Left ventricle myocardium superior (tissue), 1 donor: ENCODE results near the gene CAMK2G. TPM values are rescaled to one million over a fixed set of nuclear protein-coding genes. Genes with fewer than 3 reads are reported as not detected.
A peak's percentile ranks its signal among the peaks of the same experiment; 100 is the strongest.
"Not testable (repeated sequence)": the region's sequence is repeated elsewhere in the genome, so short reads cannot be mapped to it uniquely, and the experiment has no call there.

Experiments
- ATAC-seq: fragments of 200-7000 bp; cut with Tn5 transposase; one replicate; pipeline ENCODE4 v1.9.1; 2020; ENCODE audit warnings: mild to moderate bottlenecking, moderate library complexity
- DNase-seq: peaks from one replicate; pipeline ENCODE4 v3.0.0-alpha.2; 2020
- intact Hi-C: fragments of 100-400 bp; cut with micrococcal nuclease; formaldehyde crosslinking; loops from one replicate; pipeline ENCODE4 v1.11.0; 2022
- total RNA-seq: library from RNA; stranded (reverse); fragmentation: NEBNext Ultra II Directional; extraction: Animal tissue kit (Norgen Biotek cat#: 25700); gene quantifications from one replicate; pipeline ENCODE4 v1.2.1, GENCODE V29; 2021
- donor health status: DM: no; HTN: yes; CAD: no; lungs with severe emphysema.

The CAMK2G gene
- total RNA-seq, 1 donor from 2014 or later, result 11.9 TPM

- DNase-seq (no peak), ATAC-seq (no peak)
- intact Hi-C loops, result no loop called here
Measured at GRCh38 chr10:73853196-73853595, 21.2 kb downstream of the CAMK2G start.

- DNase-seq (peak; percentile 47), ATAC-seq (peak; percentile 34)
- intact Hi-C loops, result no loop called here
Measured at GRCh38 chr10:73850863-73851461, 23.4 kb downstream of the CAMK2G start.

- ATAC-seq (no peak), DNase-seq (no peak)
- intact Hi-C loops, result no loop called here
Measured at GRCh38 chr10:73850211-73850610, 24.1 kb downstream of the CAMK2G start.

- intact Hi-C loops, result loop anchor here (5.0 kb wide), 1 partner anchor 33 kb away; no protein-coding TSS in a partner anchor
- DNase-seq (peak; percentile 90), ATAC-seq (peak; percentile 89)
Measured at GRCh38 chr10:73848821-73849489, 25.4 kb downstream of the CAMK2G start.

- intact Hi-C loops, result loop anchor here (5.0 kb wide), 1 partner anchor 35 kb away; no protein-coding TSS in a partner anchor
- ATAC-seq (no peak), DNase-seq (no peak)
Measured at GRCh38 chr10:73847031-73847430, 27.3 kb downstream of the CAMK2G start.

- no peak for DNase-seq
- ATAC-seq, result no peak
- intact Hi-C loops, result no loop called here
Measured at GRCh38 chr10:73843261-73843660, 31.1 kb downstream of the CAMK2G start.

GRCh38 chr10:73842349-73842748 lies 32.0 kb downstream of the CAMK2G start:
- intact Hi-C loops, result no loop called here
- ATAC-seq (no peak), DNase-seq (no peak)

- ATAC-seq (no peak), DNase-seq (no peak)
- intact Hi-C loops, result no loop called here
Measured at GRCh38 chr10:73841526-73842285, 32.6 kb downstream of the CAMK2G start.

- DNase-seq (no peak), ATAC-seq (no peak)
- intact Hi-C loops, result no loop called here
Measured at GRCh38 chr10:73841061-73841421, 33.3 kb downstream of the CAMK2G start.

GRCh38 chr10:73840403-73841060 lies 33.8 kb downstream of the CAMK2G start:
- intact Hi-C loops, result no loop called here
- no peak for DNase-seq
- no peak for ATAC-seq

- DNase-seq (no peak), ATAC-seq (no peak)
- intact Hi-C loops, result no loop called here
Measured at GRCh38 chr10:73840056-73840402, 34.3 kb downstream of the CAMK2G start.

GRCh38 chr10:73839276-73839966 lies 34.9 kb downstream of the CAMK2G start:
- no peak for DNase-seq
- ATAC-seq, result no peak
- intact Hi-C loops, result no loop called here

- intact Hi-C loops, result no loop called here
- no peak for ATAC-seq
Measured at GRCh38 chr10:73838827-73839226, 35.5 kb downstream of the CAMK2G start.

GRCh38 chr10:73838008-73838567 lies 36.3 kb downstream of the CAMK2G start:
- ATAC-seq, result no peak
- no peak for DNase-seq
- intact Hi-C loops, result no loop called here

More at GRCh38 chr10:73838827-73839226, 35.5 kb downstream of the CAMK2G start:
- no peak for DNase-seq

GRCh38 chr10:73837072-73837471 lies 37.3 kb downstream of the CAMK2G start:
- no peak for DNase-seq
- ATAC-seq, result no peak
- intact Hi-C loops, result no loop called here

- intact Hi-C loops, result no loop called here
- no peak for DNase-seq
- no peak for ATAC-seq
Measured at GRCh38 chr10:73836427-73836980, 37.9 kb downstream of the CAMK2G start.

GRCh38 chr10:73829090-73829489 lies 45.3 kb downstream of the CAMK2G start:
- DNase-seq, ATAC-seq, intact Hi-C loops: not testable (repeated sequence)

- intact Hi-C loops, result no loop called here
- no peak for ATAC-seq
Measured at GRCh38 chr10:73828161-73828560, 46.2 kb downstream of the CAMK2G start.

More at GRCh38 chr10:73828161-73828560, 46.2 kb downstream of the CAMK2G start:
- DNase-seq, result no peak
